OCI-LY1 (cell line): ENCODE data around the gene ANKRD60.

Experiments used
- H2AFZ ChIP-seq: fragments of 200-600 bp; sonication (generic), shearing (Covaris generic); 2 replicates; pipeline ENCODE4 v1.6.0; 2014; ENCODE audit warnings: antibody characterized with exemption, mild to moderate bottlenecking, low read length
- H3F3A ChIP-seq: fragments of 200-600 bp; sonication (generic), shearing (Covaris generic); 2 replicates; pipeline ENCODE4 v1.6.0; 2014; ENCODE audit warnings: mild to moderate bottlenecking, antibody characterized with exemption, low read length, moderate library complexity; ENCODE audit not compliant: insufficient read depth
- H3K27ac ChIP-seq: fragments of 200-600 bp; sonication (generic); 2 replicates; pipeline ENCODE4 v1.5.1; 2014; ENCODE audit warnings: low read length, mixed run types, mild to moderate bottlenecking, low read depth; ENCODE audit not compliant: poor library complexity, severe bottlenecking
- H3K27me3 ChIP-seq: fragments of 200-600 bp; sonication (generic); 2 replicates; pipeline ENCODE4 v1.6.0; 2014; ENCODE audit warnings: antibody characterized with exemption, mild to moderate bottlenecking, low read length, moderate library complexity; ENCODE audit not compliant: insufficient read depth
- H3K36me3 ChIP-seq: fragments of 200-600 bp; sonication (generic); 2 replicates; pipeline ENCODE4 v1.6.1; 2014; ENCODE audit warnings: mild to moderate bottlenecking, antibody characterized with exemption, low read length, moderate library complexity, mixed read lengths; ENCODE audit not compliant: insufficient read depth
- H3K4me1 ChIP-seq: fragments of 200-600 bp; sonication (generic); 2 replicates; pipeline ENCODE4 v1.5.1; 2014; ENCODE audit warnings: mild to moderate bottlenecking, low read length, moderate library complexity; ENCODE audit not compliant: insufficient read depth, severe bottlenecking
- H3K4me2 ChIP-seq: fragments of 200-600 bp; sonication (generic), shearing (Covaris generic); 2 replicates; pipeline ENCODE4 v1.6.1; 2014; ENCODE audit warnings: low read length
- H3K4me3 ChIP-seq: fragments of 200-600 bp; sonication (generic); 2 replicates; pipeline ENCODE4 v1.5.1; 2014; ENCODE audit warnings: low read length, low read depth, mild to moderate bottlenecking, mixed read lengths; ENCODE audit not compliant: poor library complexity, severe bottlenecking
- H3K79me2 ChIP-seq: fragments of 200-600 bp; shearing (Covaris generic); 2 replicates; pipeline ENCODE4 v1.6.1; 2016; ENCODE audit warnings: mixed run types, low read length, mixed read lengths; ENCODE audit not compliant: insufficient read depth
- H3K9ac ChIP-seq: fragments of 200-600 bp; sonication (generic), shearing (Covaris generic); 2 replicates; pipeline ENCODE4 v1.6.1; 2014; ENCODE audit warnings: mild to moderate bottlenecking, low read length, mixed read lengths
- H3K9me2 ChIP-seq: fragments of 200-600 bp; sonication (generic), shearing (Covaris generic); 2 replicates; pipeline ENCODE4 v1.6.1; 2014; ENCODE audit warnings: low read depth, mild to moderate bottlenecking, low read length, mixed read lengths
- H3K9me3 ChIP-seq: fragments of 200-600 bp; shearing (Covaris generic); 2 replicates; pipeline ENCODE4 v1.6.1; 2014; ENCODE audit warnings: low read length, mixed read lengths
- H4K20me1 ChIP-seq: fragments of 200-600 bp; sonication (generic), shearing (Covaris generic); 2 replicates; pipeline ENCODE4 v1.6.0; 2016; ENCODE audit warnings: mild to moderate bottlenecking, low read length; ENCODE audit not compliant: insufficient read depth
- CTCF ChIP-seq: fragments of 200-600 bp; sonication (generic), shearing (Covaris generic); IDR thresholded peaks from 2 replicates; pipeline ENCODE4 v1.5.1; 2017; ENCODE audit warnings: mild to moderate bottlenecking, antibody characterized with exemption, low read length, moderate library complexity, mixed read lengths
- EZH2 ChIP-seq: fragments of 200-600 bp; sonication (generic), shearing (Covaris generic); IDR thresholded peaks from 2 replicates; pipeline ENCODE4 v1.8.0; 2017; ENCODE audit warnings: borderline replicate concordance, mixed run types, mild to moderate bottlenecking, antibody characterized with exemption, low read length, moderate library complexity, mixed read lengths

ANKRD60 gene

GRCh38 chr20:58268421-58268821 lies 40.0 kb upstream of the ANKRD60 start:
- Histone ChIP-seq H3K4me1 (no peaks in the 10 kb centered on the region), H3K9ac (no peak overlapping the region), H3K9me3 (no peaks in the 10 kb centered on the region), H4K20me1 (no peaks in the 10 kb centered on the region), H3K27ac (no peak overlapping the region), H3K4me3 (no peak overlapping the region), H3F3A (no peaks in the 10 kb centered on the region), H2AFZ (no peak overlapping the region), H3K4me2 (no peak overlapping the region), H3K9me2 (no peaks in the 10 kb centered on the region), H3K27me3 (no peaks in the 10 kb centered on the region), H3K36me3 (peaks cover 15% of the 10 kb centered on the region; the same call in 1 of the 2 replicates), H3K79me2 (no peaks in the 10 kb centered on the region)
- TF ChIP-seq EZH2 (no peak), CTCF (no peak)

DNA sequence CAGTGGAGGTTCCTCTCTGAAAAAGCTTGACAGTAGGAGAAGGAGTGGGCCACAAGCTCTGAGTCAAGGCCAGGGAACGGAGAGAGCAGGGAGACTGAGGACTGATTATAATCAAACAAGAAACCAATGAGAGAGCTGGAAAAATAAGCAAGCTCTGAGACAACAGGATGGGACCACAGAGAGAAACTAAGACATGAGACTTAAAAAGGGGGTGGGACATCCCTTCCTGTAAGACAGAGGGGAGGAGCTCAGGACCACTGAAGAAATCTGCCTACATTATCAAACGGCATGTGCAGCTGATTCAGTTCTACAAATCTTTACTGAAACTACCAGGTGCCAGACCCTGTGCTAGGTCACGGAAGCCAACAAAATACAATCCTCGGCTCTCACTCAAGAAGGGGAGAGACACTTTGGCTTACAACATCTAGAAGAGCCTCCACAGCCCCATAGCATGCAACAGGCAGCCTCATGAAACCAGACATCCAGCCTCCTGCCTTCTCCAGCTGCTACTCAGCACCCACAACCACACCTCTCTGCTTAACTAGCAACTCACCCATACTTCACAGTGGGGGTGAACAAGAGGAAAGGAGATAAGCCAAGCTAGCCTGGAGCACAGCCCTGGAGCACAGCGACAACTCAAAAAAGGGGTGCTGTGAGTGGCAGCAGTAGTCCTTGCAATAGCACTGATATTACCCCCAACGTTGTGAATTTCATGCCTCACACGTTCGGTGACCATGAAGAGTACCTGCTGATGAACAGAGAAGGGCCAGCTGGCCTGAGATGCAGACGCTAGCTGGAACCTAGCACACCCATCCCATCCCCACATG lies 39.1 kb upstream of the ANKRD60 start:
- H3K27me3 ChIP-seq = no peaks in the 10 kb centered on the region
- H3K79me2 ChIP-seq = no peaks in the 10 kb centered on the region
- H3K36me3 ChIP-seq = peaks cover 15% of the 10 kb centered on the region; the same call in 1 of the 2 replicates
- no peaks in the 10 kb centered on the region for H3F3A ChIP-seq
- H3K9me2 ChIP-seq = no peaks in the 10 kb centered on the region
- H3K27ac ChIP-seq = no peak overlapping the region
- no peaks in the 10 kb centered on the region for H3K9me3 ChIP-seq
- no peak overlapping the region for H3K9ac ChIP-seq
- H4K20me1 ChIP-seq = no peaks in the 10 kb centered on the region
- no peak overlapping the region for H3K4me2 ChIP-seq
- no peaks in the 10 kb centered on the region for H3K4me1 ChIP-seq
- no peak overlapping the region for H2AFZ ChIP-seq
- H3K4me3 ChIP-seq = no peak overlapping the region
- TF ChIP-seq CTCF (no peak), EZH2 (no peak)

GRCh38 chr20:58264271-58264670 lies 35.8 kb upstream of the ANKRD60 start:
- Histone ChIP-seq H3K36me3 (peaks cover 15% of the 10 kb centered on the region; the same call in 1 of the 2 replicates), H3K4me2 (no peak overlapping the region), H3K27me3 (no peaks in the 10 kb centered on the region), H2AFZ (no peak overlapping the region), H3K4me3 (no peak overlapping the region), H3K79me2 (no peaks in the 10 kb centered on the region), H3F3A (no peaks in the 10 kb centered on the region), H4K20me1 (no peaks in the 10 kb centered on the region), H3K27ac (no peak overlapping the region), H3K9me3 (no peaks in the 10 kb centered on the region), H3K9ac (no peak overlapping the region), H3K9me2 (no peaks in the 10 kb centered on the region), H3K4me1 (no peaks in the 10 kb centered on the region)
- TF ChIP-seq CTCF (no peak), EZH2 (no peak)
